ENCODE results near the gene FCGR3A.
"Not testable (repeated sequence)": the region's sequence is repeated elsewhere in the genome, so short reads cannot be mapped to it uniquely, and the experiment has no call there.

Gene FCGR3A

GRCh38 chr1:161549652-161550051 lies at the start of gene FCGR3A:
Gene FCGR3A, minus strand, starts transcription at chr1:161549818. Its CDS starts 82 bp downstream, at chr1:161549736.
- DNase-seq, result no peak

GRCh38 chr1:161597077-161597476 lies 47.5 kb upstream of the FCGR3A start:
- DNase-seq, result not testable (repeated sequence)

- not testable (repeated sequence) for DNase-seq
Measured at GRCh38 chr1:161595583-161595982, 46.0 kb upstream of the FCGR3A start.

GRCh38 chr1:161595173-161595572 lies 45.6 kb upstream of the FCGR3A start:
- not testable (repeated sequence) for DNase-seq

- not testable (repeated sequence) for DNase-seq
Measured at GRCh38 chr1:161594269-161594984, 44.8 kb upstream of the FCGR3A start.

- not testable (repeated sequence) for DNase-seq
Measured at GRCh38 chr1:161593092-161593755, 43.6 kb upstream of the FCGR3A start.

- not testable (repeated sequence) for DNase-seq
Measured at GRCh38 chr1:161592586-161592985, 43.0 kb upstream of the FCGR3A start.

- DNase-seq, result not testable (repeated sequence)
Measured at GRCh38 chr1:161589920-161590319, 40.3 kb upstream of the FCGR3A start.

GRCh38 chr1:161589365-161589764 lies 39.7 kb upstream of the FCGR3A start:
- not testable (repeated sequence) for DNase-seq

- DNase-seq, result not testable (repeated sequence)
Measured at GRCh38 chr1:161588596-161588995, 39.0 kb upstream of the FCGR3A start.

- DNase-seq, result not testable (repeated sequence)
Measured at GRCh38 chr1:161582882-161583281, 33.3 kb upstream of the FCGR3A start.

GRCh38 chr1:161580879-161581537 lies 31.4 kb upstream of the FCGR3A start:
- not testable (repeated sequence) for DNase-seq

GRCh38 chr1:161579856-161580507 lies 30.4 kb upstream of the FCGR3A start:
- DNase-seq, result not testable (repeated sequence)

- not testable (repeated sequence) for DNase-seq
Measured at GRCh38 chr1:161576676-161577075, 27.1 kb upstream of the FCGR3A start.

- DNase-seq, result not testable (repeated sequence)
Measured at GRCh38 chr1:161571703-161572102, 22.1 kb upstream of the FCGR3A start.

GRCh38 chr1:161566602-161566960 lies 17.0 kb upstream of the FCGR3A start:
- not testable (repeated sequence) for DNase-seq

GRCh38 chr1:161563522-161563921 lies 13.9 kb upstream of the FCGR3A start:
- DNase-seq, result not testable (repeated sequence)

GRCh38 chr1:161562441-161562840 lies 12.8 kb upstream of the FCGR3A start:
- DNase-seq, result not testable (repeated sequence)

GRCh38 chr1:161560960-161561715 lies 11.5 kb upstream of the FCGR3A start:
- not testable (repeated sequence) for DNase-seq

GRCh38 chr1:161557506-161558450 lies 8.2 kb upstream of the FCGR3A start:
- not testable (repeated sequence) for DNase-seq

- not testable (repeated sequence) for DNase-seq
Measured at GRCh38 chr1:161556990-161557389, 7.4 kb upstream of the FCGR3A start.
